Right renal pelvis (tissue), 4 donors: ENCODE results near the gene CDKN1C. TPM values are rescaled to one million over a fixed set of nuclear protein-coding genes. Genes with fewer than 3 reads are reported as not detected.
A peak's percentile ranks its signal among the peaks of the same experiment; 100 is the strongest.

ENCODE experiments used
- DNase-seq, 4 donors: peaks; one replicate each; pipeline ENCODE4 v3.0.0-alpha.2; 2013; ENCODE audit warnings: low read depth in 4 of 4, low spot score in 3 of 4, missing footprints in 1 of 4
- polyA plus RNA-seq, 4 donors: library from polyadenylated mRNA; unstranded; fragments of 120-200 nt; gene quantifications; one replicate each; pipeline ENCODE4 v1.2.1, GENCODE V29; 2013; ENCODE audit not compliant: insufficient read length in 4 of 4

The CDKN1C gene
- polyA plus RNA-seq: 100 to 1,000 TPM; 115 to 166 (median 134) TPM

GRCh38 chr11:2885678-2886081 is at the start of gene CDKN1C:
Gene CDKN1C (minus strand): TSS chr11:2885775. CDS start chr11:2885456, 319 bp downstream.
- peak; percentile 73 to 83 (median 78) for DNase-seq

GRCh38 chr11:2934611-2935239 is 49.1 kb upstream of the CDKN1C start:
- no peak for DNase-seq

GRCh38 chr11:2934021-2934550 is 48.5 kb upstream of the CDKN1C start:
- no peak for DNase-seq

- no peak for DNase-seq
Observed at GRCh38 chr11:2933375-2934020, 47.9 kb upstream of the CDKN1C start.

- no peak for DNase-seq
Observed at GRCh38 chr11:2932850-2933251, 47.3 kb upstream of the CDKN1C start.

GRCh38 chr11:2931771-2932738 is 46.5 kb upstream of the CDKN1C start:
- no peak for DNase-seq

- no peak for DNase-seq
Observed at GRCh38 chr11:2931420-2931746, 45.8 kb upstream of the CDKN1C start.

- no peak for DNase-seq
Observed at GRCh38 chr11:2930704-2931419, 45.3 kb upstream of the CDKN1C start.

GRCh38 chr11:2929950-2930703 is 44.6 kb upstream of the CDKN1C start:
- no peak for DNase-seq

- no peak for DNase-seq
Observed at GRCh38 chr11:2929531-2929949, 44.0 kb upstream of the CDKN1C start.

- no peak for DNase-seq
Observed at GRCh38 chr11:2928605-2929530, 43.3 kb upstream of the CDKN1C start, which contains the start of gene PHLDA2. Gene PHLDA2 (minus strand): TSS chr11:2929420. CDS start chr11:2929364, 56 bp downstream.

- DNase-seq: no peak
Observed at GRCh38 chr11:2927851-2928604, 42.5 kb upstream of the CDKN1C start.

GRCh38 chr11:2927121-2927800 is 41.7 kb upstream of the CDKN1C start:
- DNase-seq: no peak

- DNase-seq: no peak
Observed at GRCh38 chr11:2926611-2927051, 41.1 kb upstream of the CDKN1C start.

- DNase-seq: no peak
Observed at GRCh38 chr11:2924821-2925675, 39.5 kb upstream of the CDKN1C start.

GRCh38 chr11:2924381-2924780 is 38.8 kb upstream of the CDKN1C start:
- DNase-seq: no peak
